Esophagus muscularis mucosa (tissue), 4 donors: Measurements from ENCODE around the gene KLF17. TPM values are rescaled to one million over a fixed set of nuclear protein-coding genes. Genes with fewer than 3 reads are reported as not detected.

Experiments
- DNase-seq: peaks from one replicate; pipeline ENCODE4 v3.0.0-alpha.2; 2017; ENCODE audit errors: extremely low spot score
- H3K27ac ChIP-seq, 4 donors: fragments of 200-600 bp; sonication (generic); replicated peaks in 1 of 4; 1 replicate in 3 of 4; 2 replicates in 1 of 4; pipeline ENCODE4 v1.5.1; 2016 to 2019; ENCODE audit warnings: mild to moderate bottlenecking in 1 of 4
- H3K27me3 ChIP-seq, 4 donors: fragments of 200-600 bp; sonication (generic); one replicate each; pipeline versions ENCODE4 v1.5.1 to v1.6.0; 2016 to 2019
- H3K36me3 ChIP-seq, 4 donors: fragments of 200-600 bp; sonication (generic); one replicate each; pipeline ENCODE4 v1.5.1; 2016 to 2019
- H3K4me1 ChIP-seq, 4 donors: fragments of 200-600 bp; sonication (generic); one replicate each; pipeline ENCODE4 v1.5.1; 2016 to 2019
- H3K4me3 ChIP-seq, 4 donors: fragments of 200-600 bp; sonication (generic); 1 replicate in 2 of 4; 2 replicates in 2 of 4; pipeline ENCODE4 v1.5.1; 2016 to 2019; ENCODE audit warnings: mild to moderate bottlenecking in 4 of 4, moderate library complexity in 1 of 4
- H3K9me3 ChIP-seq, 4 donors: fragments of 200-600 bp; sonication (generic); 1 replicate in 3 of 4; 2 replicates in 1 of 4; pipeline ENCODE4 v1.5.1; 2016 to 2019
- CTCF ChIP-seq, 3 experiments: fragments of 200-600 bp in 2 of 3; fragments of 450-650 bp in 1 of 3; sonication (generic) in 2 of 3; IDR thresholded peaks; one replicate each; pipeline ENCODE4 v1.5.1; 2017 to 2019; ENCODE audit warnings: antibody characterized with exemption in 3 of 3, mild to moderate bottlenecking in 2 of 3, moderate library complexity in 1 of 3
- EP300 ChIP-seq: sonication (generic); formaldehyde crosslinking; IDR thresholded peaks from one replicate; pipeline ENCODE4 v1.6.1; 2017; ENCODE audit warnings: antibody characterized with exemption
- POLR2A ChIP-seq: fragments of 450-650 bp; IDR thresholded peaks from one replicate; pipeline ENCODE4 v1.6.1; 2017; ENCODE audit warnings: antibody characterized with exemption, moderate library complexity, mild to moderate bottlenecking, low read depth
- POLR2AphosphoS5 ChIP-seq, 2 donors: sonication (generic); formaldehyde crosslinking; IDR thresholded peaks; one replicate each; pipeline ENCODE4 v1.6.1; 2017; ENCODE audit warnings: antibody characterized with exemption in 2 of 2
- WGBS: methylation state at CpG from one replicate; pipeline ENCODE4 v1.1.5; 2018; 5-methylcytosine and 5-hydroxymethylcytosine counted together
- intact Hi-C: fragments of 100-400 bp; cut with DNase I; formaldehyde crosslinking; loops from one replicate; pipeline ENCODE4 v1.15.1; 2023
- total RNA-seq, 4 donors: library from RNA; depleted of rRNA; stranded (reverse); fragments of >200 nt; gene quantifications; one replicate each; pipeline versions ENCODE4 v1.1.0 to v1.2.1, GENCODE V29; 2016

KLF17 gene
- total RNA-seq, result 1 to 10 TPM in 2 of 4 donors, under 1 TPM in 2; 0.42 to 2.0 (median 1.1) TPM

- Histone ChIP-seq H3K9me3 (no peaks in the 10 kb centered on the region), H3K36me3 (no peaks in the 10 kb centered on the region), H3K4me1 (no peaks in the 10 kb centered on the region), H3K4me3 (no peak within 1 kb of the TSS), H3K27ac (no peak within 1 kb of the TSS), H3K27me3 (no peaks in the 10 kb centered on the region)
- 95% methylated on average over 25 of the region's 25 CpGs for WGBS
- intact Hi-C loops, result no loop called here
- DNase-seq, result no peak
- TF ChIP-seq EP300 (no peak), POLR2A (no peak), CTCF (IDR thresholded peaks at IDR 0.05) (no peak), POLR2AphosphoS5 (IDR thresholded peaks at IDR 0.05) (no peak)
These were observed at the start of gene KLF17 for GRCh38 chr1:44118682-44119081. KLF17 (plus strand) TSS chr1:44118821; CDS start chr1:44118908, 87 bp downstream.

- no peak overlapping the region for H3K4me3 ChIP-seq
- H3K27me3 ChIP-seq, result no peaks in the 10 kb centered on the region
- H3K4me1 ChIP-seq, result peaks cover 0 to 34% (median 25%) of the 10 kb centered on the region in 4 donors
- H3K27ac ChIP-seq, result no peak overlapping the region
- intact Hi-C loops, result no loop called here
- WGBS, result 82% methylated on average over 3 of the region's 3 CpGs
- H3K9me3 ChIP-seq, result no peaks in the 10 kb centered on the region
- no peaks in the 10 kb centered on the region for H3K36me3 ChIP-seq
- no peak for DNase-seq
- TF ChIP-seq CTCF (IDR thresholded peaks at IDR 0.05) (no peak), POLR2A (no peak), EP300 (no peak), POLR2AphosphoS5 (IDR thresholded peaks at IDR 0.05) (no peak)
These were observed 47.2 kb upstream of the KLF17 start for GRCh38 chr1:44071461-44071860.

GRCh38 chr1:44072204-44072603 is 46.4 kb upstream of the KLF17 start:
- Histone ChIP-seq H3K27ac (no peak overlapping the region), H3K9me3 (no peaks in the 10 kb centered on the region), H3K36me3 (no peaks in the 10 kb centered on the region), H3K4me1 (peaks cover 0 to 35% (median 26%) of the 10 kb centered on the region in 4 donors), H3K27me3 (no peaks in the 10 kb centered on the region), H3K4me3 (no peak overlapping the region)
- TF ChIP-seq CTCF (IDR thresholded peaks at IDR 0.05) (no peak), EP300 (no peak), POLR2AphosphoS5 (IDR thresholded peaks at IDR 0.05) (no peak), POLR2A (no peak)
- intact Hi-C loops, result no loop called here
- DNase-seq, result no peak

- intact Hi-C loops, result no loop called here
- peak overlapping the region in 1 of 4 donors; percentile 73 for H3K27ac ChIP-seq
- H3K9me3 ChIP-seq, result no peaks in the 10 kb centered on the region
- TF ChIP-seq CTCF (IDR thresholded peaks at IDR 0.05) (no peak), POLR2A (no peak), POLR2AphosphoS5 (IDR thresholded peaks at IDR 0.05) (no peak), EP300 (no peak)
- peaks cover 0 to 35% (median 26%) of the 10 kb centered on the region in 4 donors for H3K4me1 ChIP-seq
- H3K36me3 ChIP-seq, result no peaks in the 10 kb centered on the region
- DNase-seq, result no peak
- no peaks in the 10 kb centered on the region for H3K27me3 ChIP-seq
- no peak overlapping the region for H3K4me3 ChIP-seq
- 77% methylated on average over 2 of the region's 2 CpGs for WGBS
These were observed 45.8 kb upstream of the KLF17 start for GRCh38 chr1:44072821-44073220.

- H3K4me1 ChIP-seq, result peaks cover 0 to 29% (median 24%) of the 10 kb centered on the region in 4 donors
- no peak overlapping the region for H3K4me3 ChIP-seq
- no peak for TF ChIP-seq POLR2A
- no peak for TF ChIP-seq EP300
- no peak for TF ChIP-seq POLR2AphosphoS5 (IDR thresholded peaks at IDR 0.05)
- TF ChIP-seq CTCF (IDR thresholded peaks at IDR 0.05), result no peak
- H3K9me3 ChIP-seq, result no peaks in the 10 kb centered on the region
- H3K27me3 ChIP-seq, result no peaks in the 10 kb centered on the region
- no peak for DNase-seq
- no peaks in the 10 kb centered on the region for H3K36me3 ChIP-seq
- H3K27ac ChIP-seq, result peak overlapping the region in 2 of 4 donors; percentile 45 to 73
- WGBS, result 86% methylated on average over 2 of the region's 2 CpGs
- intact Hi-C loops, result no loop called here
These were observed 45.1 kb upstream of the KLF17 start for GRCh38 chr1:44073528-44073927.
